Measurements from ENCODE around the gene DPH7. TPM values are rescaled to one million over a fixed set of nuclear protein-coding genes. Genes with fewer than 3 reads are reported as not detected.
"Not testable (repeated sequence)": the region's sequence is repeated elsewhere in the genome, so short reads cannot be mapped to it uniquely, and the experiment has no call there.

The DPH7 gene
- polyA plus RNA-seq, 1 experiment: 19.5 TPM

GRCh38 chr9:137514691-137515337 lies 63.9 kb downstream of the DPH7 start:
- Histone ChIP-seq H3K4me3 (ENCODE audit: low read depth, low read length) (no peak overlapping the region), H3K9me3 (ENCODE audit: control insufficient read depth, insufficient read depth, low read length) (peaks cover 12% of the 10 kb centered on the region; the same call in 1 of the 2 replicates), H3K27me3 (ENCODE audit: control insufficient read depth, insufficient read depth, low read length) (no peaks in the 10 kb centered on the region), H3K27ac (ENCODE audit: low read depth, low read length) (no peak overlapping the region)
- ChIA-PET POLR2A (no interaction called here), CTCF (no interaction called here)
- TF ChIP-seq CTCF (IDR thresholded peaks at IDR 0.05; ENCODE audit: low read depth, low read length): no peak
- DNase-seq (ENCODE audit: low read depth, low spot score): no peak

- H3K27me3 ChIP-seq (ENCODE audit: control insufficient read depth, insufficient read depth, low read length); H3K9me3 ChIP-seq (ENCODE audit: control insufficient read depth, insufficient read depth, low read length); DNase-seq (ENCODE audit: low read depth, low spot score); H3K4me3 ChIP-seq (ENCODE audit: low read depth, low read length); POLR2A ChIA-PET; H3K27ac ChIP-seq (ENCODE audit: low read depth, low read length): not testable (repeated sequence)
- CTCF ChIA-PET: interaction anchor here (1.0 kb wide), 1 partner anchor 24 kb away, joined by 4 read pairs; no protein-coding TSS in a partner anchor
These were observed 64.7 kb downstream of the DPH7 start for GRCh38 chr9:137513801-137514570.

- DNase-seq (ENCODE audit: low read depth, low spot score); H3K27me3 ChIP-seq (ENCODE audit: control insufficient read depth, insufficient read depth, low read length); H3K27ac ChIP-seq (ENCODE audit: low read depth, low read length); H3K4me3 ChIP-seq (ENCODE audit: low read depth, low read length); H3K9me3 ChIP-seq (ENCODE audit: control insufficient read depth, insufficient read depth, low read length); POLR2A ChIA-PET: not testable (repeated sequence)
- CTCF ChIA-PET: interaction anchor here (1.0 kb wide), 1 partner anchor 23 kb away, joined by 4 read pairs; no protein-coding TSS in a partner anchor
These were observed 65.6 kb downstream of the DPH7 start for GRCh38 chr9:137513136-137513535.

- no peak for DNase-seq (ENCODE audit: low read depth, low spot score)
- POLR2A ChIA-PET: no interaction called here
- Histone ChIP-seq H3K9me3 (ENCODE audit: control insufficient read depth, insufficient read depth, low read length) (peaks cover 10% of the 10 kb centered on the region), H3K27ac (ENCODE audit: low read depth, low read length) (no peak overlapping the region), H3K27me3 (ENCODE audit: control insufficient read depth, insufficient read depth, low read length) (no peaks in the 10 kb centered on the region), H3K4me3 (ENCODE audit: low read depth, low read length) (no peak overlapping the region)
- CTCF ChIA-PET: no interaction called here
- TF ChIP-seq CTCF (IDR thresholded peaks at IDR 0.05; ENCODE audit: low read depth, low read length): no peak
These were observed 66.8 kb downstream of the DPH7 start for GRCh38 chr9:137511758-137512463.

GRCh38 chr9:137511126-137511525 lies 67.6 kb downstream of the DPH7 start:
- POLR2A ChIA-PET; H3K27ac ChIP-seq (ENCODE audit: low read depth, low read length); H3K4me3 ChIP-seq (ENCODE audit: low read depth, low read length); H3K27me3 ChIP-seq (ENCODE audit: control insufficient read depth, insufficient read depth, low read length); DNase-seq (ENCODE audit: low read depth, low spot score): not testable (repeated sequence)
- CTCF ChIA-PET: interaction anchor here (0.7 kb wide), 1 partner anchor 13 kb away, joined by 3 read pairs; no protein-coding TSS in a partner anchor
- peaks cover 18% of the 10 kb centered on the region for H3K9me3 ChIP-seq (ENCODE audit: control insufficient read depth, insufficient read depth, low read length)

GRCh38 chr9:137509198-137509597 lies 69.5 kb downstream of the DPH7 start:
- DNase-seq (ENCODE audit: low read depth, low spot score): no peak
- ChIA-PET POLR2A (no interaction called here), CTCF (interaction anchor here (0.6 kb wide), 2 partner anchors 15 to 26 kb away, joined by 3 read pairs; no protein-coding TSS in a partner anchor)
- H3K27ac ChIP-seq (ENCODE audit: low read depth, low read length): no peak overlapping the region
- no peak for TF ChIP-seq CTCF (IDR thresholded peaks at IDR 0.05; ENCODE audit: low read depth, low read length)
- H3K4me3 ChIP-seq (ENCODE audit: low read depth, low read length): no peak overlapping the region
- peaks cover 27% of the 10 kb centered on the region for H3K9me3 ChIP-seq (ENCODE audit: control insufficient read depth, insufficient read depth, low read length)
- H3K27me3 ChIP-seq (ENCODE audit: control insufficient read depth, insufficient read depth, low read length): no peaks in the 10 kb centered on the region
